ENCODE results near the gene CDC7. TPM values are rescaled to one million over a fixed set of nuclear protein-coding genes. Genes with fewer than 3 reads are reported as not detected.

CDC7 gene
- total and polyA plus RNA-seq, 9 of the 15 experiments (the other 6 are each of a cell fraction or from before 2014, with no cell fraction given), result 22.3 to 66.8 (median 44.2) TPM

DNA sequence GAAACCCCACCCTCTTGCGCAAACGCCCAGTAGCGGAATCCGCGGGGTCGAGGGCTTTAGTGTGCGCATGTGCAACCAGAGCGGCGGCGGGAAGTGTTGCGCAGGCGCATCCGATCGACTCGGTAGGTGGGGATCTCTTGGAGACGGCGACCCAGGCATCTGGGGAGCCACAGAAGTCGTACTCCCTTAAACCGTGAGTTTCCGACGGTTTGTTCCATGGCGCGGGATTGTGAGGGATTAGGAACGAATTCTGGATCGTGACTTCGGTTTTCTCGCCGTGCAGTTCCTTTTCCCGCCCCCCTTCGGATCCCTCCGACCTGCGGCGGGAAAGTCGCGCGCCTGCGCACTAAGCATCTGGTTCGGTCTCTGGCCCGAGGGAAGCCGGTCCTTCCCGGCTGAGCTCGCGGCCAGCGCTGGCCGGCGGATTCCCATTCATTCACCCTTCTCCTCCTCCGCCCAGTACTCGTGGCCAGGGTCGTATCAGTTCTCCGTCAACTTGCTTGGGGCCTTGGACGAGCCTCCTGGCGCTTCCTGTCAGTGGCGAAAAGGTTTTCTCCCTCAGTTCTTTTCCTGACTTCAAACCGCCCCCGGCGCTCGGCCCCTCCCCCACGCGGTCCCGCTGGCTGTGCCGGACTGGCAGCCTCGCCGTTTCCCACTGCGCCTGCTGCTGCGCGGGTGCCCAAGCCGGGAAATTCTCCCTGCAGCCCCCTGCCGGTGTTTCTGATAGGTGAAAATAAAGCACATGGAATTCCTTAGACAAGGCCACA is at the start of gene CDC7 (continued):
- TF ChIP-seq SP2 (IDR thresholded peaks at IDR 0.05; ENCODE audit: extremely low read depth, low read depth, low read length, poor library complexity, severe bottlenecking), result no peak
- TF ChIP-seq RAD51 (IDR thresholded peaks at IDR 0.05; ENCODE audit: borderline replicate concordance, low read depth), result no peak
- peak in 1 of 2 experiments; percentile 96; a peak in 2 of 4 replicates for TF ChIP-seq HDAC1 (IDR thresholded peaks at IDR 0.05)
- peak; percentile 96 for TF ChIP-seq KLF1 (tag; IDR thresholded peaks at IDR 0.05)
- peak; percentile 89 for TF ChIP-seq NBN (IDR thresholded peaks at IDR 0.05; ENCODE audit: low read depth)
- no peak for TF ChIP-seq ZNF184 (CRISPR knock-in tag; IDR thresholded peaks at IDR 0.05)
- peak; percentile 93 for TF ChIP-seq SAP30 (IDR thresholded peaks at IDR 0.05; ENCODE audit: borderline replicate concordance, insufficient read depth, low read depth, low read length, poor library complexity, severe bottlenecking)
- peak in 1 of 2 experiments; percentile 95; a peak in 3 of 4 replicates for TF ChIP-seq TRIM24 (IDR thresholded peaks at IDR 0.05)

DNA sequence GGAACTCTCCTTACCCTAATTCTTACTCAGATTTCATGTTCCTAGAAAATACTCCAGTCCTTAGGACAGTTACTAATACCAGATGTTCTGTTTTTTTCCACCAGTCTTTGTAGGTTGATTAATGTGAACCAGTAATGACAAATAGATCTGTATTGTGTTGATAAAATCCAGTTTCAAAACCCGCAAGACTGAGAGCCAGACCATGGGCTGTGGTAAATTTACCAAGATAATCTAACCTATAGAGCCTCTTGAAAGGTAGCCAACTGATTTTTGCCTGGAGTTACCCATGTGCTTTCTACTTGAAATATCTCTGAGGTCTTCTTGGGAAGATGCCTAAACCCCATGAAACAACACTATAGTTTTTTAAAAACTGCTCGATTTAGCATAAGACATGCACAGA is 46.5 kb upstream of the CDC7 start:
- H3K36me3 ChIP-seq (ENCODE audit: control insufficient read depth, insufficient read depth, low read length), result no peaks in the 10 kb centered on the region
- no peaks in the 10 kb centered on the region for H3K9me1 ChIP-seq (ENCODE audit: control insufficient read depth, insufficient read depth, low read length)
- POLR2A ChIA-PET, result no interaction called here
- FAIRE-seq (no peak), ATAC-seq (no peak), DNase-seq (ENCODE audit: extremely low read depth in 1 of 4, low spot score in 3 of 4) (no peak)
- H3K27ac ChIP-seq (ENCODE audit: extremely low read depth, low read depth, low read length), result no peak overlapping the region
- CTCF ChIA-PET (ENCODE audit: low intra/inter-chr PET ratio), result no interaction called here
- no peak overlapping the region for H3K4me3 ChIP-seq
- no peak overlapping the region for H3K4me2 ChIP-seq (ENCODE audit: insufficient read depth, low read length)
- intact Hi-C loops (cut with micrococcal nuclease) (no loop called here), in situ Hi-C loops (cut with MboI) (no loop called here)
- H4K20me1 ChIP-seq (replicated peaks; ENCODE audit: control insufficient read depth, insufficient read depth, low read length), result no peaks in the 10 kb centered on the region
- no peaks in the 10 kb centered on the region for H3K79me2 ChIP-seq (ENCODE audit: control insufficient read depth, insufficient read depth, low read length)
- WGBS (ENCODE audit: insufficient coverage, low coverage, missing lambda C conversion rate), result 0% methylated on average over 2 of the region's 2 CpGs
- no peak overlapping the region for H3K9ac ChIP-seq (ENCODE audit: insufficient read depth in 1 of 2, low read depth in 2 of 2, low read length in 2 of 2)
- no peak overlapping the region for H2AFZ ChIP-seq (ENCODE audit: low read depth, low read length)
- H3K4me1 ChIP-seq (replicated peaks in 1 of 2; ENCODE audit: control insufficient read depth in 2 of 2, insufficient read depth in 2 of 2, low read length in 2 of 2), result no peaks in the 10 kb centered on the region
- H3K9me3 ChIP-seq (replicated peaks; ENCODE audit: control insufficient read depth, insufficient read depth, low read depth, low read length), result no peaks in the 10 kb centered on the region
- no TSS peak for BruUV-seq (replicated peaks)
- TF ChIP-seq HDAC1 (IDR thresholded peaks at IDR 0.05), result no peak
- TF ChIP-seq DLX4 (CRISPR knock-in tag; IDR thresholded peaks at IDR 0.05), result no peak
- TF ChIP-seq ZNF140 (CRISPR knock-in tag; IDR thresholded peaks at IDR 0.05), result no peak
- no peak for TF ChIP-seq ZNF778 (CRISPR knock-in tag; IDR thresholded peaks at IDR 0.05)
- TF ChIP-seq ZNF79 (CRISPR knock-in tag; IDR thresholded peaks at IDR 0.05; ENCODE audit: low read depth), result no peak
- no peaks in the 10 kb centered on the region; a peak in 2 of 5 replicates for H3K27me3 ChIP-seq (ENCODE audit: control insufficient read depth in 2 of 2, insufficient read depth in 2 of 2, low read length in 2 of 2)
